Measurements from ENCODE around the gene GPAT3.

GRCh38 chr4:83631066-83631465, 95.2 kb downstream of the GPAT3 start:
- TF ChIP-seq POLR2A (IDR thresholded peaks at IDR 0.05) (no peak), POLR2AphosphoS5 (IDR thresholded peaks at IDR 0.05) (no peak)
- TF ChIP-seq, protein P1, sequence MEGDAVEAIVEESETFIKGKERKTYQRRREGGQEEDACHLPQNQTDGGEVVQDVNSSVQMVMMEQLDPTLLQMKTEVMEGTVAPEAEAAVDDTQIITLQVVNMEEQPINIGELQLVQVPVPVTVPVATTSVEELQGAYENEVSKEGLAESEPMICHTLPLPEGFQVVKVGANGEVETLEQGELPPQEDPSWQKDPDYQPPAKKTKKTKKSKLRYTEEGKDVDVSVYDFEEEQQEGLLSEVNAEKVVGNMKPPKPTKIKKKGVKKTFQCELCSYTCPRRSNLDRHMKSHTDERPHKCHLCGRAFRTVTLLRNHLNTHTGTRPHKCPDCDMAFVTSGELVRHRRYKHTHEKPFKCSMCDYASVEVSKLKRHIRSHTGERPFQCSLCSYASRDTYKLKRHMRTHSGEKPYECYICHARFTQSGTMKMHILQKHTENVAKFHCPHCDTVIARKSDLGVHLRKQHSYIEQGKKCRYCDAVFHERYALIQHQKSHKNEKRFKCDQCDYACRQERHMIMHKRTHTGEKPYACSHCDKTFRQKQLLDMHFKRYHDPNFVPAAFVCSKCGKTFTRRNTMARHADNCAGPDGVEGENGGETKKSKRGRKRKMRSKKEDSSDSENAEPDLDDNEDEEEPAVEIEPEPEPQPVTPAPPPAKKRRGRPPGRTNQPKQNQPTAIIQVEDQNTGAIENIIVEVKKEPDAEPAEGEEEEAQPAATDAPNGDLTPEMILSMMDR (IDR thresholded peaks at IDR 0.05) = no peak

All from upper lobe of left lung (tissue), 4 donors.